Stimulated activated CD4-positive, alpha-beta T cell treated with anti-CD3 and anti-CD28 coated beads, Interleukin-1b, Interleukin-23, amount 100 ng/mL, for 24 hours (primary cell): ENCODE results near the gene BAZ2B.

Source experiments
- DNase-seq, 4 experiments: peaks; one replicate each; pipeline ENCODE4 v3.0.0-alpha.2; 2020; ENCODE audit warnings: low read depth in 4 of 4, low spot score in 1 of 4

The BAZ2B gene

GRCh38 chr2:159471340-159471739 is 145.0 kb downstream of the BAZ2B start:
- no peak for DNase-seq

DNA sequence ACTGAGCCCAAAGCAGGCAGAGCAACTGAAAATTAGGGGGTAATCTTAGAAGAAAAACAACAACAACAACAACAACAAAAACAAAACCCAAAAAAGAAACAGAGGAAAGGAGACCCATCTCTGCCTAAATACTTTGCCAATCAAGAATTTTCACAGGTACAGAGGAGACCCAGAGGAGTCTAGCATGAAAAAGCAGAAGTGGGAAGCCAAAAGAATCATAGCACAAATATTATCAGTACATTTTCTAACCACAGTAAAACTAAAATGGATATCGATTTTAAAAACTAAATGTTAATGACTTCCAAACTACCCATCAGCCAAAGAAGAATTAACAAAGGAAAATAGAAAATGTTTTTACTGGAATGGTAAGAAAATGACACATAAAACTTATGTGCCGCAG is 148.1 kb downstream of the BAZ2B start:
- DNase-seq, result no peak

- no peak for DNase-seq
Observed at GRCh38 chr2:159462961-159463360, 153.4 kb downstream of the BAZ2B start.

GRCh38 chr2:159462201-159462785 is 154.1 kb downstream of the BAZ2B start:
- no peak for DNase-seq

GRCh38 chr2:159461076-159461475 is 155.3 kb downstream of the BAZ2B start:
- no peak for DNase-seq

GRCh38 chr2:159460227-159460626 is 156.1 kb downstream of the BAZ2B start:
- DNase-seq, result no peak

GRCh38 chr2:159459279-159459678 is 157.1 kb downstream of the BAZ2B start:
- DNase-seq, result no peak

GRCh38 chr2:159457589-159457988 is 158.8 kb downstream of the BAZ2B start:
- DNase-seq, result no peak

- DNase-seq, result no peak
Observed at GRCh38 chr2:159456500-159457426, 159.6 kb downstream of the BAZ2B start.

DNA sequence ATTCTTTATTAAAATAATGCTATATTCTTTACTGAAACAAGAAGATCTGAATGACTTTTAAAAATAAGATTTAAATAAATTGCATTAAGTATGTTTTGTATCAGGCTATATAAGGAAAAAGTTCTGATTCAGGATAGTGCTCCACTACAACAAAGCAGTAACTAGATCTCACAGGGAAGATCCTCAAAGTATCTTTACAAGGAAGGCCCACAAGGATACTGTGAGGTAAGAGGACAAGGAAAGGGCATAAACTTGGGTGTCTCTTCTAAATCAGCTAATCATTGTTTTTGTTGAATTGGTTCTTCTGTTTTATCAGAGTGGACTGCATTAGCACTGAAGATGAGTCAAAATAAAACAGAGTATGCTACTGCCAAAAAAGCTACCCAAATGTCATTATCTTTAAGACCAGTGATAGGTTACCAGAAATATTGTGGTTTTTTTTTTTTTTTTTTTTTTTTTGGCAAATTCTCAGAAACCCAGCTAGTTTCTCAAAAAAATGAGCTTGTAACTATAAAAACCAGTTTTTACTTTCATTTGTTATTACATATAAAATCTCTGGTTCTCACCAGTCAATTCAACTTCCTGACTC is 160.9 kb downstream of the BAZ2B start:
- no peak for DNase-seq

DNA sequence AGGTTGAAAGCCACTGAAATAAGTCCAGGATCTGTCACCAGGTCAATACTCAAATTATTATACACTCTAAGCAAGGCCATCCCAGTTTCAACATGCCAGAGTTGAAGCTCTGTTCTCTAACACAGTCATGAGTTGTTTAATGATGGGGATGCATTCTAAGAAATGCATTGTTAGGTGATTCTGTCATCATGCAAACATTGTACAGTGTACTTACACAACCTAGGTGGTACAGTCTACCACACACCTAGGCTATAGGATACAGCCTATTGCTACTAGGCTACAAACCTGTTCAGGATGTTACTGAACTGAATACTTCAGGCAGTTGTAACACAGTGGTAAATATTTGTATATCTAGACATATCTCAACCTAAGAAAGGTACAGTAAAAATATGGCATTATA is 162.2 kb downstream of the BAZ2B start:
- DNase-seq, result no peak

DNA sequence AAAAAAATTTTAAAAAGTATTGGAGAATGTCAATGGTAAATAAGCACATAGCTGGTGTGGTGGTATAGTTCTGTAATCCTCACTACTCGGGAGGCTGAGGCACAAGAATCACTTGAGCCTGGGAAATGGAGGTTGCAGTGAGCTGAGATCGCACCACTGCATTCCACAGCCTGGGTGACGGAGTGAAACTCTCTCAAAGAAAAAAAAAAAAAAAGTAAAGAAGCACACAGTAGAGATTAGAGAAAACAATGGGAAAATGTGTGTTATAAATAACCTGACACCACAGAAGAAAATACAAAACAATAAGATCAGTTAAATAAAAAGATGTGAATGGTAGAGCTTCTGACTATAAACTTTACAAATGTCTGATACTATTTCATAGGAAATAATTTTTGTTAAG is 166.2 kb downstream of the BAZ2B start:
- no peak for DNase-seq

DNA sequence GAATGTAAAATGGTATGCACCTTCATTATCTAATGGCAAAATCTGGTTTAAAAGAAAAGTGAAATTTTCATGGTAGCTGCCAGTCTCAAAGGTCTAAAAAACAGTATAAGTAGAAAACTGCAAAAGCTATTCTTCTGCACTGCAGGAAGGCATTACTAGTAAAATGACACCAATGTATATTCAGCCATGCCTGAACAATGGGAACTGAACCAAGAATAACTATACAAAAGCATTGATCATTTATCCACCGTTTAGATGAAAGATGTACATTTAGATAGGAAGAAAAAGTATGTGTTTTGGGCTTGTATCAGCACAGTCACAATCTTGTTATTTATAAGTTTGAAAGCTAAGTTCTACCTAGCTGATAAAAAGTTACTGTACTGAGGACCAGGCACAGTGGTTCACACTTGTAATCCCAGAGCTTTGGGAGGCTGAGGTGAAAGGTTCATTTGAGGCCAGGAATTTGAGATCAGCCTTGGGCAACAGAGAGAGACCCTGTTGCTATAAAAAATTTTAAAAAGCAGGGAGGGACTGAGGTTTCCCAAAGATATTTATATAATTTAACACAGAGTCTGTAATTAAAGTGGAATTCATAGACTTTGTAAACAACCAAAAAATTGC is 166.7 kb downstream of the BAZ2B start:
- DNase-seq, result no peak

GRCh38 chr2:159446817-159447216 is 169.5 kb downstream of the BAZ2B start:
- no peak for DNase-seq

- DNase-seq, result no peak
Observed at GRCh38 chr2:159446201-159446600, 170.1 kb downstream of the BAZ2B start.

- no peak for DNase-seq
Observed at GRCh38 chr2:159445307-159445706, 171.0 kb downstream of the BAZ2B start.

DNA sequence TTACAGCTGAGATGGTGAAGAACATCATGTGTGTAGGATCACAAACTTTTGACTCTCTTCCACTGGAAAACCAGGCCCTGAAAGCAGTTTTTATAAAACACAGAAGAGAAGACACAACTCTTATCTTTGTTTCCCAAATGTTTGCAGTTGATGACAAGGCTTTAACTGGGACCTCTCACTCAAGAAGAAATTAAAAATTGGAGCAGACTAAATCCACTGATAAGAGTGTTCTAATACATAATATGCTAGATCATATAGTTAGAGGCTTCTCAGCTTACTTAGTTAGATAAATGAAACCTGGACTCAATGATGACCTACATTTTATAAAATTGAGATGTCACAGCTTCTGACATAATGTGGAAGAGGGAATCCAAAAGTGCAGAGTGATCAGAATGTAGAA is 171.6 kb downstream of the BAZ2B start:
- no peak for DNase-seq

DNA sequence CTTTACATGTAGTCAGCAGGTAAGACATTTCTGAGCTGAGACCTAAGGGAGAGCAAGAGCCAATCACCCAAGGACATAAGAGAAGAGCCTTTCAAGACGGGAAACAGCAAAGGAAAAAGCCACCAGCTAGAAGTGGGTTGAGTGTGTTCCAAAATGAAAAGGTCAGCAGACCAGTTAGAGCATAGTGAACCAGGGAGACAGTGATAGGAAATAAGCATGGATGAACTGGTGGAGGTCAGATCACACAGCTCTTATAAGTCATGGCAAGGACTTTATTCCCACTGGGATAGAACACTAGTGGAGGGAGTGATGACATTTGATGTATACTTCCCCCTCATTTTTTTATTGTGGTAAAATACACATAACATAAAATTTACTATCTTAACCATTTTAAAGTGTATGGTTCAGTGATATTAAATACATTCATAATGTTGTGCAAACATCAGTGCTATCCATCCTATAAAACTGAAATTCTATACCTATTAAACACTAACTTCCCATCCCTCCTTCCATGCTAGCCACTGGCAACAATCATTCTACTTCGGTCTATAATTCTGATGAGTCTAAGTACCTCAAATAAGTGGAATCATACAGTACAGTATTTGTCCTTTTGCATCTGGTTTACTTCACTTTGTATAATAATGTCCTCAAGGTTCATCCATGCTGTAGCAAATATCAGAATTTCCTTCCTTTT is 174.0 kb downstream of the BAZ2B start:
- DNase-seq, result no peak

- no peak for DNase-seq
Observed at GRCh38 chr2:159441182-159441581, 175.2 kb downstream of the BAZ2B start.

GRCh38 chr2:159439421-159439820 is 176.9 kb downstream of the BAZ2B start:
- DNase-seq, result no peak

DNA sequence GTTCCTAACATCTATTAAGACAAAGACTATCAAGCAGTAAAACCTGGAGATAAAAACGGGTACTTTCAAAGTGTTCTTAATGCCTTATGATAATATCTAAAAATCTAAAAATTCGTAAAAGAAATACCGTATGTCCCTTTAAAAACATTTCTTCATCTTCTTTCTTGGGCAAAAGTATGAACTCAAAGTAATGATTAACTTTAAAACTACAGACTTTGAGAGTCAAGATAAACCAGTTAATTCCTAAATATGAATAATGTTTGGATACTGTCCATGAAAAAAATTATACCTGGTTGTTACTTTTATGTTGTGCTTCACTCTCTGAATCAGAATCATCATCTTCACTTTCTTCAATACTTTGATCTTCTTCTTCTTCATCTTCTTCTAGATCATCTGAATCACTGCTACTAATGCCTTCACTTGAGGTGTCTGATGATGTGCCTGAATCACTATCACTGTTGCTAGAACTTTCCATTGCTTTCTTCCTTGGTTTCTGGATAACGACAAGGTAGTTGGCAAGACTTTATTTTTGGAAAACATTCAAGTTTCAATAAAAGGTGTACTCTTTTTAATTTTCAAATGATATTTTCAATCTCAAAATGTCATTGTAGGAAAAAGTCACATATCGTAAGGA is 177.5 kb downstream of the BAZ2B start:
- no peak for DNase-seq
